HG03064 (cell line): ENCODE measurements around the gene RAB8B.

Source experiments
- ATAC-seq: cut with Tn5 transposase; IDR thresholded peaks from one replicate; pipeline ENCODE4 v1.9.1; 2021; ENCODE audit warnings: low read depth; ENCODE audit not compliant: unreplicated experiment

RAB8B gene

GRCh38 chr15:63181648-63182047, 7.8 kb upstream of the RAB8B start:
- ATAC-seq = no peak

- no peak for ATAC-seq
These were observed 4.2 kb upstream of the RAB8B start for GRCh38 chr15:63185206-63185605.

GRCh38 chr15:63186065-63186464, 3.3 kb upstream of the RAB8B start:
- ATAC-seq = no peak

- no peak for ATAC-seq
These were observed 1.7 kb upstream of the RAB8B start for GRCh38 chr15:63187589-63188226.

GRCh38 chr15:63188247-63188925, 1.0 kb upstream of the RAB8B start:
- peak; percentile 6 for ATAC-seq

- ATAC-seq = no peak
These were observed 749 bp downstream of the RAB8B start for GRCh38 chr15:63189941-63190768.

- no peak for ATAC-seq
These were observed 1.6 kb downstream of the RAB8B start for GRCh38 chr15:63190769-63191649.

GRCh38 chr15:63191895-63192618, 2.7 kb downstream of the RAB8B start:
- peak; percentile 42 for ATAC-seq

GRCh38 chr15:63192619-63193206, 3.3 kb downstream of the RAB8B start:
- ATAC-seq = no peak

- ATAC-seq = no peak
These were observed 4.9 kb downstream of the RAB8B start for GRCh38 chr15:63194302-63194701.

- ATAC-seq = no peak
These were observed 5.6 kb downstream of the RAB8B start for GRCh38 chr15:63194880-63195568.

GRCh38 chr15:63195569-63196015, 6.2 kb downstream of the RAB8B start:
- ATAC-seq = no peak

- ATAC-seq = no peak
These were observed 7.4 kb downstream of the RAB8B start for GRCh38 chr15:63196842-63197241.

GRCh38 chr15:63197626-63198025, 8.2 kb downstream of the RAB8B start:
- no peak for ATAC-seq

GRCh38 chr15:63198371-63199250, 9.2 kb downstream of the RAB8B start:
- ATAC-seq = no peak

- no peak for ATAC-seq
These were observed 11.3 kb downstream of the RAB8B start for GRCh38 chr15:63200464-63201249.

GRCh38 chr15:63202861-63203260, 13.5 kb downstream of the RAB8B start:
- no peak for ATAC-seq
